GM11168 (cell line): ENCODE results near the gene KIF1A.

Experiments used
- in situ Hi-C: fragments of 300-500 bp; cut with MboI; formaldehyde crosslinking; loops from one replicate; pipeline ENCODE4 v1.12.0; 2022; ENCODE audit warnings: low sequenced_read_pairs; ENCODE audit not compliant: unreplicated experiment

KIF1A gene

GRCh38 chr2:240723851-240724250, 96.2 kb downstream of the KIF1A start:
- in situ Hi-C loops, result no loop called here

GRCh38 chr2:240722796-240723735, 97.0 kb downstream of the KIF1A start:
- in situ Hi-C loops, result no loop called here

GRCh38 chr2:240722376-240722775, 97.6 kb downstream of the KIF1A start:
- in situ Hi-C loops, result no loop called here

- in situ Hi-C loops, result no loop called here
These were observed 98.3 kb downstream of the KIF1A start for GRCh38 chr2:240721596-240722180.

- in situ Hi-C loops, result no loop called here
These were observed 99.1 kb downstream of the KIF1A start for GRCh38 chr2:240720686-240721595.

GRCh38 chr2:240719676-240720545, 100.1 kb downstream of the KIF1A start:
- in situ Hi-C loops, result no loop called here

- in situ Hi-C loops, result no loop called here
These were observed 101.0 kb downstream of the KIF1A start for GRCh38 chr2:240718896-240719490.

- in situ Hi-C loops, result no loop called here
These were observed 102.1 kb downstream of the KIF1A start for GRCh38 chr2:240717681-240718581.

- in situ Hi-C loops, result no loop called here
These were observed 102.8 kb downstream of the KIF1A start for GRCh38 chr2:240717181-240717641.

- in situ Hi-C loops, result no loop called here
These were observed 103.8 kb downstream of the KIF1A start for GRCh38 chr2:240716130-240716798.

- in situ Hi-C loops, result no loop called here
These were observed 105.0 kb downstream of the KIF1A start for GRCh38 chr2:240714747-240715725.

GRCh38 chr2:240713928-240714746, 105.9 kb downstream of the KIF1A start:
- in situ Hi-C loops, result no loop called here

GRCh38 chr2:240713071-240713927, 106.7 kb downstream of the KIF1A start:
- in situ Hi-C loops, result no loop called here

- in situ Hi-C loops, result no loop called here
These were observed 107.9 kb downstream of the KIF1A start for GRCh38 chr2:240712121-240712520.

GRCh38 chr2:240711701-240712100, 108.3 kb downstream of the KIF1A start:
- in situ Hi-C loops, result no loop called here
